ENCODE measurements around the gene TIMP3.
A peak's percentile ranks its signal among the peaks of the same experiment; 100 is the strongest.

TIMP3 gene

GRCh38 chr22:32809786-32810554, 8.5 kb downstream of the TIMP3 start:
- DNase-seq: no peak

- DNase-seq: no peak
Measured at GRCh38 chr22:32810555-32811133, 9.1 kb downstream of the TIMP3 start.

GRCh38 chr22:32811788-32812545, 10.5 kb downstream of the TIMP3 start:
- peak; percentile 54 for DNase-seq

GRCh38 chr22:32814285-32814860, 12.9 kb downstream of the TIMP3 start:
- no peak for DNase-seq

- DNase-seq: no peak
Measured at GRCh38 chr22:32815059-32815458, 13.6 kb downstream of the TIMP3 start.

- DNase-seq: no peak
Measured at GRCh38 chr22:32815943-32816342, 14.4 kb downstream of the TIMP3 start.

GRCh38 chr22:32817137-32817730, 15.7 kb downstream of the TIMP3 start:
- DNase-seq: no peak

GRCh38 chr22:32818446-32819115, 17.1 kb downstream of the TIMP3 start:
- no peak for DNase-seq

GRCh38 chr22:32819120-32819519, 17.6 kb downstream of the TIMP3 start:
- DNase-seq: no peak

GRCh38 chr22:32820131-32821119, 18.9 kb downstream of the TIMP3 start:
- DNase-seq: no peak

GRCh38 chr22:32822179-32822877, 20.8 kb downstream of the TIMP3 start:
- DNase-seq: no peak

- DNase-seq: peak; percentile 45
Measured at GRCh38 chr22:32823024-32823730, 21.7 kb downstream of the TIMP3 start.

- no peak for DNase-seq
Measured at GRCh38 chr22:32824531-32825312, 23.2 kb downstream of the TIMP3 start.

- no peak for DNase-seq
Measured at GRCh38 chr22:32826537-32826936, 25.0 kb downstream of the TIMP3 start.

- DNase-seq: no peak
Measured at GRCh38 chr22:32827049-32827602, 25.6 kb downstream of the TIMP3 start.

GRCh38 chr22:32828150-32828549, 26.6 kb downstream of the TIMP3 start:
- DNase-seq: no peak

GRCh38 chr22:32828561-32828960, 27.1 kb downstream of the TIMP3 start:
- DNase-seq: no peak

- DNase-seq: no peak
Measured at GRCh38 chr22:32829451-32829851, 27.9 kb downstream of the TIMP3 start.

GRCh38 chr22:32830473-32830872, 29.0 kb downstream of the TIMP3 start:
- no peak for DNase-seq

All from hematopoietic multipotent progenitor cell treated with erythropoietin and hydrocortisone succinate and interleukin-3 and kit ligand, for 8 days (in vitro differentiated cells).